Gastrocnemius medialis (tissue), 4 donors: ENCODE measurements around the gene PLXDC2. TPM values are rescaled to one million over a fixed set of nuclear protein-coding genes. Genes with fewer than 3 reads are reported as not detected.
A peak's percentile ranks its signal among the peaks of the same experiment; 100 is the strongest.
"Not testable (repeated sequence)": the region's sequence is repeated elsewhere in the genome, so short reads cannot be mapped to it uniquely, and the experiment has no call there.

Experiments
- ATAC-seq, 2 donors: fragments of 150-250 bp; one replicate each; pipeline ENCODE4 v1.9.1; 2016
- DNase-seq, 2 donors: peaks; one replicate each; pipeline ENCODE4 v3.0.0-alpha.2; 2019
- H3K27ac ChIP-seq, 4 donors: fragments of 200-600 bp; sonication (generic); 1 replicate in 1 of 4; 2 replicates in 3 of 4; pipeline ENCODE4 v1.5.1; 2016 to 2018; ENCODE audit warnings: mild to moderate bottlenecking in 2 of 4, moderate library complexity in 1 of 4
- H3K27me3 ChIP-seq, 3 donors: fragments of 200-600 bp; sonication (generic) in 2 of 3; 1 replicate in 1 of 3; 2 replicates in 2 of 3; pipeline versions ENCODE4 v1.5.1 to v1.6.0; 2016 to 2019; ENCODE audit warnings: mild to moderate bottlenecking in 1 of 3, moderate library complexity in 1 of 3
- H3K36me3 ChIP-seq, 2 donors: fragments of 200-600 bp; sonication (generic) in 1 of 2; one replicate each; pipeline ENCODE4 v1.5.1; 2017 to 2018
- H3K4me1 ChIP-seq, 2 donors: fragments of 200-600 bp; sonication (generic) in 1 of 2; one replicate each; pipeline ENCODE4 v1.5.1; 2016 to 2017; ENCODE audit warnings: mild to moderate bottlenecking in 2 of 2
- H3K4me3 ChIP-seq, 4 donors: fragments of 200-600 bp; sonication (generic) in 3 of 4; 1 replicate in 1 of 4; 2 replicates in 3 of 4; pipeline ENCODE4 v1.5.1; 2016 to 2019; ENCODE audit warnings: mild to moderate bottlenecking in 2 of 4
- H3K9me3 ChIP-seq, 3 donors: fragments of 200-600 bp; sonication (generic) in 2 of 3; 1 replicate in 1 of 3; 2 replicates in 2 of 3; pipeline ENCODE4 v1.5.1; 2016 to 2019
- CTCF ChIP-seq, 5 experiments: fragments of 450-650 bp in 3 of 5; fragments of 200-600 bp in 2 of 5; sonication (generic) in 2 of 5; IDR thresholded peaks in 4 of 5; conservative IDR thresholded peaks in 1 of 5; 1 replicate in 4 of 5; 2 replicates in 1 of 5; pipeline ENCODE4 v1.5.1; 2016 to 2019; ENCODE audit warnings: antibody characterized with exemption in 5 of 5, mild to moderate bottlenecking in 3 of 5, moderate library complexity in 3 of 5
- POLR2A ChIP-seq, 2 donors: fragments of 450-650 bp; IDR thresholded peaks; one replicate each; pipeline ENCODE4 v1.6.1; 2017; ENCODE audit warnings: antibody characterized with exemption in 2 of 2, mild to moderate bottlenecking in 2 of 2, moderate library complexity in 2 of 2
- in situ Hi-C, 4 donors: fragments of 200-750 bp; cut with MboI; loops; one replicate each; pipeline versions ENCODE4 v1.15.0 to v1.8.0; 2017; ENCODE audit warnings: low sequenced_read_pairs in 4 of 4
- intact Hi-C: fragments of 100-400 bp; cut with DNase I; formaldehyde crosslinking; loops from one replicate; pipeline ENCODE4 v1.15.1; 2023; ENCODE audit warnings: low total_unique reads
- total RNA-seq, 4 donors: library from RNA; depleted of rRNA; stranded (reverse); fragments of >200 nt; gene quantifications; one replicate each; pipeline versions ENCODE4 v1.1.0 to v1.2.3, GENCODE V29; 2016

PLXDC2 gene
- 10 to 100 TPM; 13.9 to 19.6 (median 15.0) TPM for total RNA-seq

DNA sequence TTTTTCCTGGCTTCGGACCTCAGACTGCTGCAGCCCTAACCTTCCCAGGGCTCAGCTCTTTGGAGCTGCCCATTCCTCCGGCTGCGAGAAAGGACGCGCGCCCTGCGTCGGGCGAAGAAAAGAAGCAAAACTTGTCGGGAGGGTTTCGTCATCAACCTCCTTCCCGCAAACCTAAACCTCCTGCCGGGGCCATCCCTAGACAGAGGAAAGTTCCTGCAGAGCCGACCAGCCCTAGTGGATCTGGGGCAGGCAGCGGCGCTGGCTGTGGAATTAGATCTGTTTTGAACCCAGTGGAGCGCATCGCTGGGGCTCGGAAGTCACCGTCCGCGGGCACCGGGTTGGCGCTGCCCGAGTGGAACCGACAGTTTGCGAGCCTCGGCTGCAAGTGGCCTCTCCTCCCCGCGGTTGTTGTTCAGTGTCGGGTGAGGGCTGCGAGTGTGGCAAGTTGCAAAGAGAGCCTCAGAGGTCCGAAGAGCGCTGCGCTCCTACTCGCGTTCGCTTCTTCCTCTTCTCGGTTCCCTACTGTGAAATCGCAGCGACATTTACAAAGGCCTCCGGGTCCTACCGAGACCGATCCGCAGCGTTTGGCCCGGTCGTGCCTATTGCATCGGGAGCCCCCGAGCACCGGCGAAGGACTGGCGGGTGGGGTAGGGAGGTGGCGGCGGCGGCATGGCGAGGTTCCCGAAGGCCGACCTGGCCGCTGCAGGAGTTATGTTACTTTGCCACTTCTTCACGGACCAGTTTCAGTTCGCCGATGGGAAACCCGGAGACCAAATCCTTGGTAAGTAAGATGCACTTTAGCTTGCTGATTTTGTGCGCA lies at the start of gene PLXDC2:
Gene PLXDC2, plus strand, starts transcription at position 22 of the 820 bp plus-strand sequence.
- H3K27me3 ChIP-seq, result peaks cover 0 to 10% (median 3%) of the 10 kb centered on the region in 3 donors
- ATAC-seq (peak; percentile 36 to 47), DNase-seq (peak in 1 of 2 donors; percentile 11)
- peaks cover 0 to 10% of the 10 kb centered on the region in 2 donors for H3K4me1 ChIP-seq
- TF ChIP-seq CTCF (IDR thresholded peaks at IDR 0.05 in 4 of 5, conservative IDR thresholded peaks at IDR 0.05 in 1 of 5) (no peak), POLR2A (IDR thresholded peaks at IDR 0.05) (peak in 1 of 2 donors; percentile 29)
- H3K27ac ChIP-seq, result peak within 1 kb of the TSS; percentile 75 to 82 (median 76)
- intact Hi-C loops (loop anchor here (5.0 to 10.0 kb wide), 3 partner anchors 116 to 951 kb away; no protein-coding TSS in a partner anchor), in situ Hi-C loops (loop anchor here in 2 of 4 donors (10.0 to 25.0 kb wide), 2 partner anchors 948 to 1154 kb away; partner anchors contain the start of genes ARL5B (in 1 of the 2) and NSUN6 (in 1 of the 2))
- H3K9me3 ChIP-seq, result no peaks in the 10 kb centered on the region
- peak within 1 kb of the TSS; percentile 59 to 76 (median 76) for H3K4me3 ChIP-seq
- no peaks in the 10 kb centered on the region for H3K36me3 ChIP-seq

GRCh38 chr10:19767876-19768275 lies 48.4 kb upstream of the PLXDC2 start:
- in situ Hi-C loops, result no loop called here
- Histone ChIP-seq H3K9me3 (no peaks in the 10 kb centered on the region), H3K4me3 (no peak overlapping the region), H3K27ac (no peak overlapping the region), H3K36me3 (no peaks in the 10 kb centered on the region), H3K27me3 (no peaks in the 10 kb centered on the region), H3K4me1 (no peaks in the 10 kb centered on the region)
- no peak for ATAC-seq
- no peak for DNase-seq
- intact Hi-C loops, result no loop called here
- TF ChIP-seq CTCF (IDR thresholded peaks at IDR 0.05 in 4 of 5, conservative IDR thresholded peaks at IDR 0.05 in 1 of 5) (no peak), POLR2A (IDR thresholded peaks at IDR 0.05) (no peak)

DNA sequence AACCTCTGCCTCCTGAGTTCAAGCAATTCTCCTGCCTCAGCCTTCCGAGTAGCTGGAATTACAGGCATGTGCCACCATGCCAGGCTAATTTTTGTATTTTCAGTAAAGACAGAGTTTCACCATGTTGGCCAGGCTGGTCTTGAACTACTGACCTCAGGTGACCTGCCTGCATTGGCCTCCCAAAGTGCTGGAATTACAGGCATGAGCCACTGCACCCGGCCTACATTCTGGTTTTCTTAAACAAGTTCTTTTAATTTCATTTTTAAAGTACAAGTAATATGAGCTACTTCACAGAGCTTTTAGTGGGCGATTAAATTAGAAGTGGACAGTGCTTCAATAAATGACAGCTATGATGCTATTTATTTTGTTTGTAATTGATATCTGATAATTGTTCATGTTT lies 46.4 kb upstream of the PLXDC2 start:
- DNase-seq, ATAC-seq, H3K27me3 ChIP-seq, H3K36me3 ChIP-seq, H3K27ac ChIP-seq, H3K4me1 ChIP-seq, in situ Hi-C loops, intact Hi-C loops, H3K4me3 ChIP-seq, H3K9me3 ChIP-seq: not testable (repeated sequence)

DNA sequence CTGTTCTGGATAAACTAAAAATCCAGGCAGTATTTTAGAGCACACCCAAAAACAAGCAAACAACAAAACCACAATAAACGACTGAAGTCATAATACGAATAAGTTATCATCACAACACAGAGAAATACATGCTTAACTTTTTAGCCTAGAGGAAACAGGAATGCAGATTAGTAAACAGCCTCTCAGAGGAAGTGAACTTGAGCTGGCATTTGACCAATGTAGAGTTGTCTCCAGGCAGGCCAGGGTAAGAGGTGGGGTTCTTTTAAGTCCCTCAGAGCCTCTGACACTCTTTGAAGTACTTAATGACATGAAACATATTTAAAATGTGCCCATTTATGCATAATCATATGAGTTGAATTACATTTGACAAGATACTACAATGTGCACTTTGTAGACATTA lies 43.3 kb upstream of the PLXDC2 start:
- no peaks in the 10 kb centered on the region for H3K9me3 ChIP-seq
- TF ChIP-seq POLR2A (IDR thresholded peaks at IDR 0.05) (no peak), CTCF (IDR thresholded peaks at IDR 0.05 in 4 of 5, conservative IDR thresholded peaks at IDR 0.05 in 1 of 5) (no peak)
- H3K27ac ChIP-seq, result no peak overlapping the region
- in situ Hi-C loops, result no loop called here
- intact Hi-C loops, result no loop called here
- DNase-seq, result no peak
- no peaks in the 10 kb centered on the region for H3K36me3 ChIP-seq
- no peaks in the 10 kb centered on the region for H3K4me1 ChIP-seq
- no peak for ATAC-seq
- no peaks in the 10 kb centered on the region for H3K27me3 ChIP-seq
- H3K4me3 ChIP-seq, result no peak overlapping the region

- DNase-seq, result no peak
- no peaks in the 10 kb centered on the region for H3K9me3 ChIP-seq
- no peak for ATAC-seq
- TF ChIP-seq CTCF (IDR thresholded peaks at IDR 0.05 in 4 of 5, conservative IDR thresholded peaks at IDR 0.05 in 1 of 5) (no peak), POLR2A (IDR thresholded peaks at IDR 0.05) (no peak)
- no peak overlapping the region for H3K27ac ChIP-seq
- in situ Hi-C loops, result loop anchor here in 1 of 4 donors (25.0 kb wide), 1 partner anchor 363 kb away; no protein-coding TSS in a partner anchor
- H3K36me3 ChIP-seq, result no peaks in the 10 kb centered on the region
- H3K4me3 ChIP-seq, result no peak overlapping the region
- H3K4me1 ChIP-seq, result no peaks in the 10 kb centered on the region
- intact Hi-C loops, result no loop called here
- no peaks in the 10 kb centered on the region for H3K27me3 ChIP-seq
Observed at GRCh38 chr10:19775296-19775695, 40.9 kb upstream of the PLXDC2 start.
